ENCODE results near the gene TESMIN. TPM values are rescaled to one million over a fixed set of nuclear protein-coding genes. Genes with fewer than 3 reads are reported as not detected.

TESMIN gene
- total RNA-seq, 1 experiment from 2014 or later = 45.2 TPM

DNA sequence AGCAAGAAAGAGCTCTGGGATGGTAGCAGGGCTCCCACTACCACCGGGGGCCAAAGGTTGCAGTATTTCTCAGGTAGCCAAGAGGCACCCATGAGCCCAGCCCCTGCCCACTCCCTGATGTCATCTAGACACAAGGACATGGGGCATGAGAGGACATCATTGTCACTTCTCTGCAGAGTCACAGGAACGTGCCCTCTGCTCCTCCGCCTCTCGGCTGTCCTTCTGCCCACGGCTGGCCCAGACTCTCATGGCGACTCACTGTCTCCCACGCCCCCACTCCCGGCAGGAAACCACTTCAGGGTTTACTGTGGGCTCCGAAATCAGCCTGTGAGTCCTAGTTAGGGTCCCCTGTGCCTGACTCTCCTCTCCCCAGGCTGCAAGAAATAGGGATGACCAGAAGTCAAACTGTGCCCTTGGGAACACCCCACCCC, 68.8 kb downstream of the TESMIN start:
- no peak overlapping the region for H4K91ac ChIP-seq (ENCODE audit: insufficient read length, low read depth, low read length)
- DNase-seq = no peak
- no peak overlapping the region for H4K8ac ChIP-seq (replicated peaks; ENCODE audit: insufficient read length, low read depth, low read length)
- no peak overlapping the region for H3K14ac ChIP-seq (ENCODE audit: insufficient read depth, low read length)
- no peak overlapping the region for H3K4me2 ChIP-seq (ENCODE audit: insufficient read depth, insufficient read length, low read length)
- H3K27ac Mint-ChIP-seq = peak overlapping the region in 2 of 3 experiments; percentile 40 to 79; a peak in 2 of 7 replicates
- H2BK120ac ChIP-seq (ENCODE audit: low read depth, low read length, poor library complexity, severe bottlenecking) = no peak overlapping the region
- no peaks in the 10 kb centered on the region for H3K79me2 ChIP-seq (ENCODE audit: insufficient read depth, low read length)
- no peak overlapping the region for H2BK20ac ChIP-seq (ENCODE audit: low read depth, low read length, poor library complexity, severe bottlenecking)
- no peak overlapping the region for H3K4ac ChIP-seq (ENCODE audit: low read depth, low read length)
- H3K56ac ChIP-seq (ENCODE audit: insufficient read length, low read depth, low read length) = no peak overlapping the region
- H2BK12ac ChIP-seq (ENCODE audit: insufficient read length, low read depth, low read length) = no peak overlapping the region
- no peak overlapping the region for H3K18ac ChIP-seq (ENCODE audit: insufficient read length, low read depth, low read length)
- peaks cover 21% of the 10 kb centered on the region in 2 experiments for H3K4me1 Mint-ChIP-seq
- no peak overlapping the region for H3K4me3 Mint-ChIP-seq
- H4K20me1 ChIP-seq (ENCODE audit: control insufficient read depth, insufficient read depth, insufficient read length) = no peaks in the 10 kb centered on the region
- no peaks in the 10 kb centered on the region for H3K9me3 Mint-ChIP-seq
- TF ChIP-seq, protein P1, sequence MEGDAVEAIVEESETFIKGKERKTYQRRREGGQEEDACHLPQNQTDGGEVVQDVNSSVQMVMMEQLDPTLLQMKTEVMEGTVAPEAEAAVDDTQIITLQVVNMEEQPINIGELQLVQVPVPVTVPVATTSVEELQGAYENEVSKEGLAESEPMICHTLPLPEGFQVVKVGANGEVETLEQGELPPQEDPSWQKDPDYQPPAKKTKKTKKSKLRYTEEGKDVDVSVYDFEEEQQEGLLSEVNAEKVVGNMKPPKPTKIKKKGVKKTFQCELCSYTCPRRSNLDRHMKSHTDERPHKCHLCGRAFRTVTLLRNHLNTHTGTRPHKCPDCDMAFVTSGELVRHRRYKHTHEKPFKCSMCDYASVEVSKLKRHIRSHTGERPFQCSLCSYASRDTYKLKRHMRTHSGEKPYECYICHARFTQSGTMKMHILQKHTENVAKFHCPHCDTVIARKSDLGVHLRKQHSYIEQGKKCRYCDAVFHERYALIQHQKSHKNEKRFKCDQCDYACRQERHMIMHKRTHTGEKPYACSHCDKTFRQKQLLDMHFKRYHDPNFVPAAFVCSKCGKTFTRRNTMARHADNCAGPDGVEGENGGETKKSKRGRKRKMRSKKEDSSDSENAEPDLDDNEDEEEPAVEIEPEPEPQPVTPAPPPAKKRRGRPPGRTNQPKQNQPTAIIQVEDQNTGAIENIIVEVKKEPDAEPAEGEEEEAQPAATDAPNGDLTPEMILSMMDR (conservative IDR thresholded peaks at IDR 0.05) = no peak
- peaks cover 48% of the 10 kb centered on the region for H3K27me3 Mint-ChIP-seq (ENCODE audit: low read depth)
- no peak overlapping the region for H3K23ac ChIP-seq (ENCODE audit: insufficient read length, low read depth, low read length)
- no peaks in the 10 kb centered on the region for H3K79me1 ChIP-seq (ENCODE audit: insufficient read depth, low read depth, low read length, poor library complexity, severe bottlenecking)
- no peak overlapping the region for H3T11ph ChIP-seq (ENCODE audit: low read length)
- H3K23me2 ChIP-seq (ENCODE audit: insufficient read length, low read depth, low read length, poor library complexity, severe bottlenecking) = peaks cover 6% of the 10 kb centered on the region
- no peak overlapping the region for H2BK5ac ChIP-seq (ENCODE audit: insufficient read length, low read length)
- H3K27ac ChIP-seq (ENCODE audit: insufficient read length, low read depth, low read length) = no peak overlapping the region
- H2AFZ ChIP-seq (ENCODE audit: low read length) = no peak overlapping the region
- no peaks in the 10 kb centered on the region for H3K9me3 ChIP-seq (ENCODE audit: control insufficient read depth, low read depth, low read length)
- H3K27me3 ChIP-seq (ENCODE audit: insufficient read depth, low read length) = peaks cover 18% of the 10 kb centered on the region; the same call in 1 of the 2 replicates
- WGBS (ENCODE audit: extremely low coverage, insufficient read length, low lambda C conversion rate) = no CpG with 5 or more reads among the region's 9 CpGs
- H2BK15ac ChIP-seq (ENCODE audit: low read depth, low read length) = no peak overlapping the region
- H3K36me3 Mint-ChIP-seq (ENCODE audit: insufficient read depth in 1 of 3, low read depth in 3 of 3) = peaks cover 0 to 20% (median 14%) of the 10 kb centered on the region in 3 experiments; a peak in 6 of 7 replicates
- no peak overlapping the region for H2AK5ac ChIP-seq (ENCODE audit: insufficient read length, low read length)
- H3K9ac ChIP-seq (ENCODE audit: extremely low read depth, insufficient read length, low read length) = no peak overlapping the region
- no peaks in the 10 kb centered on the region for H3K4me1 ChIP-seq (ENCODE audit: insufficient read depth, low read length)
- no peak overlapping the region for H4K5ac ChIP-seq (ENCODE audit: insufficient read length, low read depth, low read length)
